ENCODE measurements around the gene LSM14B. TPM values are rescaled to one million over a fixed set of nuclear protein-coding genes. Genes with fewer than 3 reads are reported as not detected.

Gene LSM14B
- total RNA-seq, 1 experiment from 2014 or later: 72.5 TPM

GRCh38 chr20:62149532-62150309, 27.4 kb downstream of the LSM14B start:
- DNase-seq (ENCODE audit: low spot score): no peak

GRCh38 chr20:62150310-62150575, 28.0 kb downstream of the LSM14B start:
- POLR2A ChIA-PET (ENCODE audit: low non-redundant PET): no interaction called here
- Histone ChIP-seq H3K27me3 (replicated peaks; ENCODE audit: insufficient read depth, low read depth, low read length, poor library complexity) (no peaks in the 10 kb centered on the region), H3K27ac (ENCODE audit: low read depth, low read length, poor library complexity, severe bottlenecking) (no peak overlapping the region), H3K4me3 (ENCODE audit: low read depth, low read length, poor library complexity, severe bottlenecking) (no peak overlapping the region), H3K36me3 (ENCODE audit: insufficient read depth, low read length, poor library complexity, severe bottlenecking) (peaks cover 9% of the 10 kb centered on the region), H3K9me3 (ENCODE audit: low read depth, low read length, poor library complexity, severe bottlenecking) (no peaks in the 10 kb centered on the region), H3K4me1 (ENCODE audit: insufficient read depth, low read length, poor library complexity, severe bottlenecking) (no peaks in the 10 kb centered on the region)
- DNase-seq (ENCODE audit: low spot score): no peak
- CTCF ChIA-PET: no interaction called here
- TF ChIP-seq CTCF (conservative IDR thresholded peaks at IDR 0.05; ENCODE audit: low read depth, low read length) (no peak), EZH2 (IDR thresholded peaks at IDR 0.05; ENCODE audit: borderline replicate concordance, low read depth, low read length, poor library complexity, severe bottlenecking) (no peak)
- BruUV-seq (replicated peaks): no TSS peak
- intact Hi-C loops (cut with micrococcal nuclease; ENCODE audit: unreplicated experiment): no loop called here

More at GRCh38 chr20:62149532-62150309, 27.4 kb downstream of the LSM14B start:
- H3K27me3 ChIP-seq (replicated peaks; ENCODE audit: insufficient read depth, low read depth, low read length, poor library complexity): no peaks in the 10 kb centered on the region
- TF ChIP-seq CTCF (conservative IDR thresholded peaks at IDR 0.05; ENCODE audit: low read depth, low read length): no peak
- TF ChIP-seq EZH2 (IDR thresholded peaks at IDR 0.05; ENCODE audit: borderline replicate concordance, low read depth, low read length, poor library complexity, severe bottlenecking): no peak
- H3K4me3 ChIP-seq (ENCODE audit: low read depth, low read length, poor library complexity, severe bottlenecking): no peak overlapping the region
- intact Hi-C loops (cut with micrococcal nuclease; ENCODE audit: unreplicated experiment): no loop called here
- BruUV-seq (replicated peaks): no TSS peak
- H3K9me3 ChIP-seq (ENCODE audit: low read depth, low read length, poor library complexity, severe bottlenecking): no peaks in the 10 kb centered on the region
- ChIA-PET POLR2A (ENCODE audit: low non-redundant PET) (no interaction called here), CTCF (no interaction called here)
- H3K36me3 ChIP-seq (ENCODE audit: insufficient read depth, low read length, poor library complexity, severe bottlenecking): peaks cover 9% of the 10 kb centered on the region
- H3K27ac ChIP-seq (ENCODE audit: low read depth, low read length, poor library complexity, severe bottlenecking): no peak overlapping the region
- H3K4me1 ChIP-seq (ENCODE audit: insufficient read depth, low read length, poor library complexity, severe bottlenecking): no peaks in the 10 kb centered on the region

- Histone ChIP-seq H3K4me1 (ENCODE audit: insufficient read depth, low read length, poor library complexity, severe bottlenecking) (no peaks in the 10 kb centered on the region), H3K9me3 (ENCODE audit: low read depth, low read length, poor library complexity, severe bottlenecking) (no peaks in the 10 kb centered on the region), H3K27ac (ENCODE audit: low read depth, low read length, poor library complexity, severe bottlenecking) (no peak overlapping the region), H3K36me3 (ENCODE audit: insufficient read depth, low read length, poor library complexity, severe bottlenecking) (peaks cover 9% of the 10 kb centered on the region), H3K27me3 (replicated peaks; ENCODE audit: insufficient read depth, low read depth, low read length, poor library complexity) (no peaks in the 10 kb centered on the region), H3K4me3 (ENCODE audit: low read depth, low read length, poor library complexity, severe bottlenecking) (no peak overlapping the region)
- ChIA-PET POLR2A (ENCODE audit: low non-redundant PET) (no interaction called here), CTCF (no interaction called here)
- no peak for TF ChIP-seq CTCF (conservative IDR thresholded peaks at IDR 0.05; ENCODE audit: low read depth, low read length)
- no peak for TF ChIP-seq EZH2 (IDR thresholded peaks at IDR 0.05; ENCODE audit: borderline replicate concordance, low read depth, low read length, poor library complexity, severe bottlenecking)
- BruUV-seq (replicated peaks): no TSS peak
- no peak for DNase-seq (ENCODE audit: low spot score)
- intact Hi-C loops (cut with micrococcal nuclease; ENCODE audit: unreplicated experiment): no loop called here
Measured at GRCh38 chr20:62151225-62151624, 28.9 kb downstream of the LSM14B start.
